Measurements from ENCODE around the gene CDADC1.
"Not testable (repeated sequence)": the region's sequence is repeated elsewhere in the genome, so short reads cannot be mapped to it uniquely, and the experiment has no call there.

Gene CDADC1

GRCh38 chr13:49319951-49320350 lies 72.2 kb downstream of the CDADC1 start:
- no peak for DNase-seq

GRCh38 chr13:49320975-49321374 lies 73.2 kb downstream of the CDADC1 start:
- no peak for DNase-seq

- DNase-seq = no peak
Measured at GRCh38 chr13:49322702-49323101, 75.0 kb downstream of the CDADC1 start.

GRCh38 chr13:49323344-49323743 lies 75.6 kb downstream of the CDADC1 start:
- no peak for DNase-seq

DNA sequence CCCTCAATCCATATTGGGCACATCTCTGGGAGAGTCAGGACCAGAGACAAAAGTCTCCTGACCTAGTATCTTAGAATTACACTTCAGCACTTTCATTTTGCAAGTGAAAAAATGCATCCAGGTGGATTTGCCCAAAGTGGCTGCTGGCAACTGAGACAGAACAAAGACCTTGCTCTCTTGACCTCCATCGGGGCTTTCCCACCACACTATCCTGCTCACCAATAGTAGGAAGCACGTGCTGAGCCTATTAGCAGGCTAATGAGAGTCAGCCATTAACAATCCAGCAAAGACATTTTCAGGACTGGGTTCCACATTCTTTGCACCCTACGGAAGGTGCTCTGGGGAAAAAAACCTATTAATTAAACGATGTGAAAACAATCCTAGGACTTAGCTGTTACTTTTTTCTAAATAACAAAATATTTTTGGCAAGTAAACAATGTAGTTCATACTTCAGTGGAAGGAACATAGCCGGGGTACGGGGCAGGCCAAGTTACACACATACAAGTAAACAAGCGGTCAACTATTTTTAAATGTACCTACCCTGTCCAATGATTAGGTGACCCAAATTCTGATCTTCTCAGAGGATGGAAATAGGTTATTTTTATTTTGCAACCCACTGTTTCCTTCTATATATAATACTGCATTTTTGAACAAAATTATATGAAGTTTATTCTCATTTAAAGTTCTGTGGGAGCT lies 78.6 kb downstream of the CDADC1 start:
- DNase-seq = no peak

DNA sequence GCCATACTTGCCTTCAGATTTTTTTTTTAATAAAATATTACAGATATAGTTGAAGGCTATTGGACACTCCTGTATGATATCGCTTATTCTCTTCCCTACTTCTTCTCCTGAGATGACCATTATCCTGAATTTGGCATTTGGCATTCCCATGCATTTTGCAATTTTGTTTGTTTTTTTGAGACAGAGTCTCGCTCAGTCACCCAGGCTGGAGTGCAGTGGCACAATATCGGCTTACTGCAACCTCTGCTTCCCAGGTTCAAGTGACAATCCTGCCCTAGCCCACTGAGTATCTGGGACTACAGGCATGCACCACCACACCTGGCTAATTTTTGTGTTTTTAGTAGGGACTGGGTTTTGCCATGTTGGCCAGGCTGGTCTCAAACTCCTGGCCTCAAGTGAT lies 79.4 kb downstream of the CDADC1 start:
- DNase-seq = not testable (repeated sequence)

- DNase-seq = no peak
Measured at GRCh38 chr13:49329831-49330545, 82.3 kb downstream of the CDADC1 start.

- no peak for DNase-seq
Measured at GRCh38 chr13:49330546-49330864, 82.8 kb downstream of the CDADC1 start.

- DNase-seq = no peak
Measured at GRCh38 chr13:49336655-49337054, 88.9 kb downstream of the CDADC1 start.

- no peak for DNase-seq
Measured at GRCh38 chr13:49340161-49340560, 92.4 kb downstream of the CDADC1 start.

GRCh38 chr13:49341517-49341916 lies 93.8 kb downstream of the CDADC1 start:
- no peak for DNase-seq

GRCh38 chr13:49341941-49342340 lies 94.2 kb downstream of the CDADC1 start:
- DNase-seq = no peak

GRCh38 chr13:49342454-49342853 lies 94.7 kb downstream of the CDADC1 start:
- no peak for DNase-seq
